Large intestine (tissue), 3 donors: ENCODE measurements around the gene COL4A4. TPM values are rescaled to one million over a fixed set of nuclear protein-coding genes. Genes with fewer than 3 reads are reported as not detected.

Experiments used
- DNase-seq, 2 donors: peaks; one replicate each; pipeline versions ENCODE4 v3.0.0 to v3.0.0-alpha.2; 2013
- H3K27ac ChIP-seq: one replicate; pipeline ENCODE4 v1.5.1; 2013; ENCODE audit warnings: low read length
- H3K27me3 ChIP-seq: 2 replicates; pipeline ENCODE4 v1.6.1; 2013; ENCODE audit warnings: low read length; ENCODE audit not compliant: control insufficient read depth, insufficient read depth
- H3K36me3 ChIP-seq: 2 replicates; pipeline ENCODE4 v1.6.1; 2013; ENCODE audit warnings: low read length; ENCODE audit not compliant: control insufficient read depth, insufficient read depth
- H3K4me1 ChIP-seq: one replicate; pipeline ENCODE4 v1.6.1; 2013; ENCODE audit warnings: low read length; ENCODE audit not compliant: control insufficient read depth, insufficient read depth
- H3K4me3 ChIP-seq: one replicate; pipeline ENCODE4 v1.5.1; 2013; ENCODE audit warnings: low read length
- H3K9me3 ChIP-seq: one replicate; pipeline ENCODE4 v1.6.1; 2013; ENCODE audit warnings: mild to moderate bottlenecking, low read depth, low read length, moderate library complexity; ENCODE audit not compliant: control insufficient read depth
- whole genome bisulfite sequencing: methylation state at CpG from one replicate; pipeline ENCODE4 v1.1.5; 2013; ENCODE audit warnings: low lambda C conversion rate; ENCODE audit not compliant: insufficient coverage; 5-methylcytosine and 5-hydroxymethylcytosine counted together
- polyA plus RNA-seq: library from polyadenylated mRNA; unstranded; fragments of 120-200 nt; gene quantifications from one replicate; pipeline ENCODE4 v1.2.1, GENCODE V29; 2013

The COL4A4 gene
- polyA plus RNA-seq, 1 donor: 0.22 TPM

DNA sequence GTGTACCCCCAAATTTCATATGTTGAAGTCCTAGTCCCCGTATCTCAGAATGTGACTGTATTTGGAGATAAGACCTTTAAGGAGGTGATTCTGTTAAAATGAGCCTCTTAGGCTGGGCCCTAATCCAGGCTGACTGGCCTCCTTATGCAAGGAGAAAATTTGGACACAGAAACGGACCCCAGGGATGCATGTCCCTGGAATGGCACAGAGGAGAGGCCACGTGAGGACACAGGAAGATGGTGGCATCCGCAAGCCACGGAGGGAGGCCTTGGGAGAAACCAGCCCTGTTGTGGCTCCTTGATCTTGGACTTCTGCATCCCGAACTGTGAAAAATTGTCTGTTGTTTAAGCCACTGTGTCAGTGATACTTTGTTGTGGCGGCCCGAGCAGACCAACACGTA is 150.7 kb downstream of the COL4A4 start:
- no CpG with 5 or more reads among the region's 9 CpGs for WGBS
- Histone ChIP-seq H3K27me3 (no peaks in the 10 kb centered on the region), H3K4me1 (no peaks in the 10 kb centered on the region), H3K36me3 (no peaks in the 10 kb centered on the region), H3K27ac (no peak overlapping the region), H3K9me3 (no peaks in the 10 kb centered on the region), H3K4me3 (no peak overlapping the region)
- DNase-seq: no peak

DNA sequence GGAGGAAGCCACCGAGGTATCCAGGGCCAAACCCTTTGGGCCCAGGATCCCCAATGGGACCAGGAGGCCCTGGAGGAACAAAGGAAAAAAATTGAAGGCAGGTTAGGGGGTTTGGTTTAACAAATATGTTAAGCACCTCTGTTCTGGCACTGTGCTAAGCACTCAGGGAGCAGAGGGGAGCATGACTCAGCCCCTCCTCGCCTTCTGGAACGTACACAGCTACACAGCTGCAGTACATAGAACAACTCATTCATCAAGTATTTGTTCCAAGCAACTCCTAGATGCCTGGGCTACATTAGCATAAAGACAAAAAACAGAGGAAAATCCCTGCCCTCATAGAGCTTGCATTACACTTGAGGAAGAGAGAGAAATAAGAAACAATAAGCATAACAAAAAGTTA is 153.6 kb downstream of the COL4A4 start:
- Histone ChIP-seq H3K27ac (no peak overlapping the region), H3K4me1 (no peaks in the 10 kb centered on the region), H3K9me3 (no peaks in the 10 kb centered on the region), H3K27me3 (no peaks in the 10 kb centered on the region), H3K4me3 (no peak overlapping the region), H3K36me3 (no peaks in the 10 kb centered on the region)
- WGBS: no CpG with 5 or more reads among the region's 3 CpGs
- no peak for DNase-seq

DNA sequence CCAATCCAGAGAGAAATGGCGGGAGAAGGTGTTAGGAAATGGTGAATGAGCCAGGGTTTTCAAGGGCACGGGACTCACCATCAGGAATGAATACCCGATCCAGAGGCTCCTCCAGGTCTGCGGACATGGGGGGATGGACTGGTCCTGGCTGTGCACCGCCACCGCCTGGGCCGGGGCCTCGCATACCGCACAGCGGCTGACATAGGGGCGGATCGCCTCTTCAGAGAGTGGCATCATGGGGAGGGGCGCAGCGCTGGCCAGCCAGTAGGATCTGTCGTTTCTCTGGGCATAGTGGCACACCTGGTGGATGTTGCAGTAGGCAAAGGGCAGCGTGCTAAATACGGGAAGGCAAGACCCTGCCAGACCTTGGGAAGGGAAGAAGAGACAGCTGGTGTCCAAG is 156.1 kb downstream of the COL4A4 start:
- H3K36me3 ChIP-seq: no peaks in the 10 kb centered on the region
- WGBS: no CpG with 5 or more reads among the region's 17 CpGs
- no peaks in the 10 kb centered on the region for H3K27me3 ChIP-seq
- DNase-seq: no peak
- H3K9me3 ChIP-seq: no peaks in the 10 kb centered on the region
- H3K27ac ChIP-seq: no peak overlapping the region
- H3K4me3 ChIP-seq: no peak overlapping the region
- no peaks in the 10 kb centered on the region for H3K4me1 ChIP-seq

DNA sequence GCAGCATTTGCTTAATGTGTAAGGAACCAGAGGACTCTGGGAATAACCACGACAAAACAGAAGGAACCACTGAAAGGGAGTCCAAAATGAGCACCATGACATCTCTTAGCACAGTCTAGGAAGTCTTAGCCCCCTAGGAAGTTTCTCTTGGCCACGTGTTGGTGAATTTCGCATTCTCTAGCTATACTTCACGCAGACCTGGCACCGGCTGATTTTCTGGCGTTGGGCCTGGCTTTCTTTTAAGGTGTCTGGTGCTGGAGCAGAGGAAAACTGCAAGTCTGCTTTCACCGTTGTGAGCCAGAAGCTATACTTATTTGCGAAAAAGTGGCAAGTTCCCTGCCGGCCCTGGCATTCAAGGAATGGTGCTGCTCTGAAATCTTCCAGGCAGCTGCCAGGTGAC is 156.9 kb downstream of the COL4A4 start:
- no peak overlapping the region for H3K27ac ChIP-seq
- H3K4me3 ChIP-seq: no peak overlapping the region
- DNase-seq: no peak
- H3K27me3 ChIP-seq: no peaks in the 10 kb centered on the region
- no peaks in the 10 kb centered on the region for H3K4me1 ChIP-seq
- no peaks in the 10 kb centered on the region for H3K36me3 ChIP-seq
- 100% methylated on average over 1 of the region's 9 CpGs for WGBS
- no peaks in the 10 kb centered on the region for H3K9me3 ChIP-seq

DNA sequence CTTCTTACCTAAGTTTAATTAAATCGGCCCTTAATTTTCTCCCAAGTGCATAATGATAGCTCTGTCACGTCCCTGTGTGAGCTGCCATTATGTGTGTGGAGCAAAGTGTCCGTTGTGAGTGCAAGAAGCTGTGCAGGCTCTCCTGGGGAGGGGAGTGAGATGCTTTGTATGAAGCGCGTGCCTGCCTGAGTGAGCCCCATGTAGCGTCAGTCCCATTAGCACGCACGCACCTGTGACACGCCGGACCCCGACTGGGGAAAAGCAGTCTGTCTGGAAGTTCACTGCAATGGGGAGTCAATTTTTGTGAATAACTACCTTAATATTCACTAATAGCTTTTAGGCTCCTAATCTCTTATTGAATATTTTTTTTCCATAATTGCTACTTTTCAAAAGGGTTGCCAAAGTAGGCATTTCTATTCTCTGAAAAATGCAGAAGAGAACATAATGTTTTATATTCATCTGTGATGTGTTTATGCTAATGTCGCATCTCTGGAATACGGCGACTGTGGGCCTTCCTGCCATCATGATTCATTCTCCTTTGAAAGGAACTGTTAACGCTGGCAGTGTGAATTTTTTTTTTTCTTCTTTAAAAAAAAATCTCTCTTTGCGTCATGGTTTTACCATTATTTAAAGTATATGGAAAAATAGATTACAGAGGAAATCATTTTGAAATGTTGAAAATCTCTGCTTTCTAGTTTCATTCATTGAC is 157.7 kb downstream of the COL4A4 start:
- no peak for DNase-seq
- Histone ChIP-seq H3K9me3 (no peaks in the 10 kb centered on the region), H3K4me1 (no peaks in the 10 kb centered on the region), H3K4me3 (no peak overlapping the region), H3K27me3 (no peaks in the 10 kb centered on the region), H3K36me3 (no peaks in the 10 kb centered on the region), H3K27ac (no peak overlapping the region)
- 86% methylated on average over 3 of the region's 16 CpGs for WGBS

DNA sequence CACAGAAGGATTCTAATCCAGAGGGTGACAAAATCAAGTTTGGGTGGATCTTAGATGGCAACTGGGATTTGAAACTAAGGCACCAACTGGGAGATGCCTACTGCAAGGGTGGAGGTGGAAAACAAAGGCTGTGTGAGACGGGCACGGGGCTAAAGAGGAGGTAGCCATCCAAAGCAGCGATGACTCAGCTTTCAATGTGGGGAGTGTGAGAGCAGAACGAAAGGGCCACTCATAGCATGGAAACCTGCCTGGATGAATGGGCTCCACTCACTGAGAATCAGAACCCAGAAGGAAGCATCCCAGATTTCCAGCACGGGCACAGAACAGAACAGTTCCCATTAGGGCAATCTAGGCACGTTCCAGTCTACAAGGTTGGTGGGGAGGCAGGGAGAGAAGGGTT is 159.5 kb downstream of the COL4A4 start:
- no peak for DNase-seq
- Histone ChIP-seq H3K27me3 (no peaks in the 10 kb centered on the region), H3K36me3 (no peaks in the 10 kb centered on the region), H3K4me1 (no peaks in the 10 kb centered on the region), H3K27ac (no peak overlapping the region), H3K9me3 (no peaks in the 10 kb centered on the region), H3K4me3 (no peak overlapping the region)
- no CpG with 5 or more reads among the region's 6 CpGs for WGBS

DNA sequence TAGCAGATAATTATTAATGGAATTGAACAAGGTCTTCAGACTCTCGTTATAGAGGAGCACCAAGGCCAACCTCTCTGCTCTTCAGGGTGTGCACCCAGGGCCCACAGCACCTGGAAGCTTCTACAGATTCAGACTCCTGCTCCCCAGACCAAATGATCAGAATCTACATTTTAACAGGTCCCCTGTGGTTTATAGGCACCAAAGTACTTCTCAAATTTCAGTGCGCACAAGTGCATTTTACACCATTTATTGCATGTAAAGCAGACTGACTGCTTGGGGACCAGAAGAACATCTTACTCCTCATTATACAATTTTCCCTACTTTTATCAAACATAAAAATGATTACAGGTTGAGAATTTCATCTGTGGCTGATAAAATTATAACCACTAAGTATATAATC is 163.9 kb downstream of the COL4A4 start:
- H3K27ac ChIP-seq: no peak overlapping the region
- no CpG with 5 or more reads among the region's 2 CpGs for WGBS
- no peaks in the 10 kb centered on the region for H3K9me3 ChIP-seq
- peaks cover 15% of the 10 kb centered on the region for H3K36me3 ChIP-seq
- no peaks in the 10 kb centered on the region for H3K27me3 ChIP-seq
- DNase-seq: no peak
- no peak overlapping the region for H3K4me3 ChIP-seq
- H3K4me1 ChIP-seq: no peaks in the 10 kb centered on the region

DNA sequence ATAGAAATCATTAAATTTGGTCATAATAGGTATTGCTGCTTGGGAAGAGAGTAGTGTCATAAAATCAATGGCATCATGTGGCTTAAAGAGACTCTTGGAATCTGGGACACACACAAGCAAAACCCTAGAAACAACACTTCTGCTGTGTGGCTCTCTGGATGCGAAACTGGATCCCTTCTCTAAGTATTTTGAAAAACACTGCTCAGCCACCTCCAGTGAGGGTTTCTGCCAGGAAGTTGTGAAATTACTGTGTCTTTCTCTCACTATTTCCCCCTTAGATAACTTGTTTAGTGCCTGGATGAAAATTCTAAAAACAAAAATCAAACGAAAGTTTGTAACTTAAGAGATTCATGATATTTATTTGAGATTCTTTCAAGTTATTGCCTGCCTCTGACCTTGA is 164.3 kb downstream of the COL4A4 start:
- DNase-seq: no peak
- Histone ChIP-seq H3K9me3 (no peaks in the 10 kb centered on the region), H3K27me3 (no peaks in the 10 kb centered on the region), H3K4me1 (no peaks in the 10 kb centered on the region), H3K27ac (no peak overlapping the region), H3K4me3 (no peak overlapping the region), H3K36me3 (peaks cover 15% of the 10 kb centered on the region)
- 82% methylated on average over 1 of the region's 2 CpGs for WGBS

DNA sequence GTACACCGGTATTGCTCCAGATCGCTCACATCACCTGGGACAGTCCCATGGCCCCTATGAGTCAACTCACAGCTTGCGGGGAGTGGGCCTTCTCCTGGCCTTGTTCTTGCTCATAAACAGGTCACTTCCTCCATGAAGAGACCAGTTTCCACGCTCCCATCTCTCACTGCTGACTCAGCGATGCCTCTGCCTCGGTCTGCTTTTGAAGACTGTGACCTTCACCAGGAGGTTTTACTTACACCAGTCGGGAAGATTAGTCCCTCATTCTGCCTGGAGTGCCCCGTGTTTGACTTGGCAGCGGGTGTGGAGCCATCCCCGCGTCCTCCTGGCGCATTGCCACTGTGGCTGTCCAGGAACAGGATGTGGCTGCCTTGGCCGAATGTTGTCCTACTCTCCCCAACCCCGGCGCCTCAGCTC is 168.4 kb downstream of the COL4A4 start:
- no CpG with 5 or more reads among the region's 15 CpGs for WGBS
- Histone ChIP-seq H3K27ac (no peak overlapping the region), H3K4me1 (no peaks in the 10 kb centered on the region), H3K27me3 (no peaks in the 10 kb centered on the region), H3K4me3 (no peak overlapping the region), H3K9me3 (no peaks in the 10 kb centered on the region), H3K36me3 (peaks cover 19% of the 10 kb centered on the region)
- DNase-seq: no peak

DNA sequence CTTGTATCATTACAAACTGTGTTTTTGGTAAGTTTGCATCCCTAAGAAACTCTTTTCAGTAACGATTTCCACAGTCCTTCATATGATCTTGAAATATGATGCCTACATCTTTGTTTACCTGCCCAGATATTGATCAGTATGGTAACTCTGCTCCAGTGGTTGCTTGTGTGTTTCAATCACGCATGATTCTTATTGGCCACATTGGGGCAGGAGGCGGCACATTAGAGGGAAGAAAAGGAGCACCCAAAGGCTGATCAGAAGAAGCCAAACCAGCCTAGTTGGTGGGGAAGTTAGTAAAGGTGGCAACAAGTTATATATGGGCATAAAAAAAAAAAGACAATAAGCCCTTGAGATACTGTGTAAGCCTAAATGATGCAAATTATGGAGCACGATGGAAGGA is 169.2 kb downstream of the COL4A4 start:
- WGBS: 84% methylated on average over 2 of the region's 4 CpGs
- no peaks in the 10 kb centered on the region for H3K4me1 ChIP-seq

DNA sequence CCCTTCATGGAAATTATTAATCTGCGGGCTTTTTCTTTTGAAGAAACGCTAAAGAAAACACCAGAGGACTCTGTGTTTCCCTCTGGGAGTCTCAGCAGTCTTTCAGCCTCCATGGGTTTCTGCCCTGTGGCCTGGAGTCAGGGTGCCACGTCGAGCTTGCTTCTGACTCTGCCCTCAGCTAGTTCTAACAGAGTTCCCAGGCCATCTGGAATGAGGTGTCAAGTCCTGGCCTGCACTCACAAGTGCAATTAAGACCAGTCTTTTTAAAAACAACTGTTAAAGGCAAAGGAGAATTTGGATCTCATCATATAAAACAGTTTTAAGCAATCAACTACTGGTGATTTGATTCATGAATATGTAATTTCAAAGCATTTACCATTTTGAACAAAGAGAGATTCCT is 170.8 kb downstream of the COL4A4 start:
- DNase-seq: no peak
- no CpG with 5 or more reads among the region's 4 CpGs for WGBS

More for the DNA sequence above, 169.2 kb downstream of the COL4A4 start:
- Histone ChIP-seq H3K9me3 (no peaks in the 10 kb centered on the region), H3K4me3 (no peak overlapping the region), H3K27ac (no peak overlapping the region), H3K36me3 (peaks cover 19% of the 10 kb centered on the region), H3K27me3 (no peaks in the 10 kb centered on the region)
- DNase-seq: no peak

More for the DNA sequence above, 170.8 kb downstream of the COL4A4 start:
- no peaks in the 10 kb centered on the region for H3K27me3 ChIP-seq
- no peaks in the 10 kb centered on the region for H3K9me3 ChIP-seq
- no peak overlapping the region for H3K27ac ChIP-seq
- H3K4me1 ChIP-seq: no peaks in the 10 kb centered on the region
- no peak overlapping the region for H3K4me3 ChIP-seq
- H3K36me3 ChIP-seq: peaks cover 17% of the 10 kb centered on the region
